Activated CD4-positive, alpha-beta T cell treated with anti-CD3 and anti-CD28 coated beads, Interleukin-2, amount 50 U/mL, for 1 hour (primary cell): ENCODE measurements around the gene EMC7.
"Not testable (repeated sequence)": the region's sequence is repeated elsewhere in the genome, so short reads cannot be mapped to it uniquely, and the experiment has no call there.

Experiments used
- DNase-seq: peaks from one replicate; pipeline ENCODE4 v3.0.0-alpha.2; 2020

Gene EMC7

GRCh38 chr15:34101366-34102174, at the start of gene EMC7, which contains the start of gene PGBD4:
Gene EMC7, minus strand, starts transcription at chr15:34101862. Its CDS starts 23 bp downstream, at chr15:34101839.
Gene PGBD4, plus strand, starts transcription at chr15:34102083. Its CDS starts 449 bp downstream, at chr15:34102532.
- DNase-seq, result peak; percentile 99

GRCh38 chr15:34147371-34148140, 45.9 kb upstream of the EMC7 start:
- no peak for DNase-seq

- no peak for DNase-seq
Observed at GRCh38 chr15:34133511-34133910, 31.8 kb upstream of the EMC7 start.

- DNase-seq, result no peak
Observed at GRCh38 chr15:34132881-34133280, 31.2 kb upstream of the EMC7 start.

GRCh38 chr15:34128898-34129297, 27.2 kb upstream of the EMC7 start:
- no peak for DNase-seq

- no peak for DNase-seq
Observed at GRCh38 chr15:34126522-34126921, 24.9 kb upstream of the EMC7 start.

- DNase-seq, result no peak
Observed at GRCh38 chr15:34125945-34126344, 24.3 kb upstream of the EMC7 start.

- DNase-seq, result no peak
Observed at GRCh38 chr15:34124651-34125050, 23.0 kb upstream of the EMC7 start.

- DNase-seq, result no peak
Observed at GRCh38 chr15:34122771-34123183, 21.1 kb upstream of the EMC7 start.

GRCh38 chr15:34121786-34122185, 20.1 kb upstream of the EMC7 start:
- DNase-seq, result not testable (repeated sequence)

- DNase-seq, result not testable (repeated sequence)
Observed at GRCh38 chr15:34120420-34120819, 18.8 kb upstream of the EMC7 start.

- no peak for DNase-seq
Observed at GRCh38 chr15:34119291-34119690, 17.6 kb upstream of the EMC7 start.

- no peak for DNase-seq
Observed at GRCh38 chr15:34116620-34117019, 15.0 kb upstream of the EMC7 start.

GRCh38 chr15:34114739-34115138, 13.1 kb upstream of the EMC7 start:
- no peak for DNase-seq

- no peak for DNase-seq
Observed at GRCh38 chr15:34114215-34114614, 12.6 kb upstream of the EMC7 start.

GRCh38 chr15:34111488-34111887, 9.8 kb upstream of the EMC7 start:
- DNase-seq, result no peak

- no peak for DNase-seq
Observed at GRCh38 chr15:34109797-34110663, 8.4 kb upstream of the EMC7 start.

GRCh38 chr15:34107315-34107714, 5.7 kb upstream of the EMC7 start:
- no peak for DNase-seq

- DNase-seq, result no peak
Observed at GRCh38 chr15:34106423-34106822, 4.8 kb upstream of the EMC7 start.

GRCh38 chr15:34102175-34102925, 688 bp upstream of the EMC7 start:
- DNase-seq, result no peak

- DNase-seq, result no peak
Observed at GRCh38 chr15:34099914-34100313, 1.7 kb downstream of the EMC7 start.

GRCh38 chr15:34085746-34086145, 15.9 kb downstream of the EMC7 start:
- DNase-seq, result no peak
